ENCODE measurements around the gene CFAP90. TPM values are rescaled to one million over a fixed set of nuclear protein-coding genes. Genes with fewer than 3 reads are reported as not detected.
A peak's percentile ranks its signal among the peaks of the same experiment; 100 is the strongest.

The CFAP90 gene
- polyA plus RNA-seq, 1 donor = 0.75 TPM

GRCh38 chr5:7881091-7881490 is 30.2 kb upstream of the CFAP90 start:
- Histone ChIP-seq H3K4me3 (ENCODE audit: low read length) (no peak overlapping the region), H3K4me1 (ENCODE audit: control insufficient read depth, insufficient read depth, low read length) (peaks cover 14% of the 10 kb centered on the region), H3K27me3 (ENCODE audit: control insufficient read depth, insufficient read depth, low read length) (no peaks in the 10 kb centered on the region), H3K36me3 (ENCODE audit: control insufficient read depth, insufficient read depth, low read length) (peaks cover 71% of the 10 kb centered on the region), H3K27ac (ENCODE audit: low read length) (no peak overlapping the region), H3K9me3 (ENCODE audit: control insufficient read depth, low read depth, low read length) (peaks cover 15% of the 10 kb centered on the region)
- WGBS (ENCODE audit: insufficient coverage, low lambda C conversion rate) = no CpG with 5 or more reads among the region's 4 CpGs
- no peak for DNase-seq

GRCh38 chr5:7878381-7878873 is 27.5 kb upstream of the CFAP90 start:
- Histone ChIP-seq H3K27ac (ENCODE audit: low read length) (peak overlapping the region; percentile 76), H3K36me3 (ENCODE audit: control insufficient read depth, insufficient read depth, low read length) (peaks cover 77% of the 10 kb centered on the region), H3K4me1 (ENCODE audit: control insufficient read depth, insufficient read depth, low read length) (peaks cover 14% of the 10 kb centered on the region), H3K4me3 (ENCODE audit: low read length) (no peak overlapping the region), H3K27me3 (ENCODE audit: control insufficient read depth, insufficient read depth, low read length) (no peaks in the 10 kb centered on the region), H3K9me3 (ENCODE audit: control insufficient read depth, low read depth, low read length) (peaks cover 15% of the 10 kb centered on the region)
- DNase-seq = no peak

GRCh38 chr5:7877851-7878250 is 26.9 kb upstream of the CFAP90 start:
- Histone ChIP-seq H3K36me3 (ENCODE audit: control insufficient read depth, insufficient read depth, low read length) (peaks cover 76% of the 10 kb centered on the region), H3K27ac (ENCODE audit: low read length) (peak overlapping the region; percentile 76), H3K4me3 (ENCODE audit: low read length) (no peak overlapping the region), H3K27me3 (ENCODE audit: control insufficient read depth, insufficient read depth, low read length) (no peaks in the 10 kb centered on the region), H3K9me3 (ENCODE audit: control insufficient read depth, low read depth, low read length) (peaks cover 15% of the 10 kb centered on the region), H3K4me1 (ENCODE audit: control insufficient read depth, insufficient read depth, low read length) (peaks cover 14% of the 10 kb centered on the region)
- DNase-seq = peak; percentile 64 to 67
- no CpG with 5 or more reads among the region's 9 CpGs for WGBS (ENCODE audit: insufficient coverage, low lambda C conversion rate)

GRCh38 chr5:7876867-7877266 is 25.9 kb upstream of the CFAP90 start:
- no peak overlapping the region for H3K4me3 ChIP-seq (ENCODE audit: low read length)
- peaks cover 72% of the 10 kb centered on the region for H3K36me3 ChIP-seq (ENCODE audit: control insufficient read depth, insufficient read depth, low read length)
- no peak for DNase-seq
- H3K27ac ChIP-seq (ENCODE audit: low read length) = no peak overlapping the region
- peaks cover 15% of the 10 kb centered on the region for H3K9me3 ChIP-seq (ENCODE audit: control insufficient read depth, low read depth, low read length)
- no peaks in the 10 kb centered on the region for H3K27me3 ChIP-seq (ENCODE audit: control insufficient read depth, insufficient read depth, low read length)
- H3K4me1 ChIP-seq (ENCODE audit: control insufficient read depth, insufficient read depth, low read length) = peaks cover 14% of the 10 kb centered on the region
- no CpG with 5 or more reads among the region's 3 CpGs for WGBS (ENCODE audit: insufficient coverage, low lambda C conversion rate)

GRCh38 chr5:7875151-7875550 is 24.2 kb upstream of the CFAP90 start:
- no peak for DNase-seq
- H3K4me1 ChIP-seq (ENCODE audit: control insufficient read depth, insufficient read depth, low read length) = peaks cover 14% of the 10 kb centered on the region
- H3K27me3 ChIP-seq (ENCODE audit: control insufficient read depth, insufficient read depth, low read length) = no peaks in the 10 kb centered on the region
- peaks cover 54% of the 10 kb centered on the region for H3K36me3 ChIP-seq (ENCODE audit: control insufficient read depth, insufficient read depth, low read length)
- H3K9me3 ChIP-seq (ENCODE audit: control insufficient read depth, low read depth, low read length) = peaks cover 9% of the 10 kb centered on the region
- H3K4me3 ChIP-seq (ENCODE audit: low read length) = no peak overlapping the region
- H3K27ac ChIP-seq (ENCODE audit: low read length) = no peak overlapping the region
- WGBS (ENCODE audit: insufficient coverage, low lambda C conversion rate) = 89% methylated on average over 1 of the region's 4 CpGs

GRCh38 chr5:7874639-7875038 is 23.7 kb upstream of the CFAP90 start:
- no peaks in the 10 kb centered on the region for H3K27me3 ChIP-seq (ENCODE audit: control insufficient read depth, insufficient read depth, low read length)
- no CpG with 5 or more reads among the region's 2 CpGs for WGBS (ENCODE audit: insufficient coverage, low lambda C conversion rate)
- H3K4me1 ChIP-seq (ENCODE audit: control insufficient read depth, insufficient read depth, low read length) = peaks cover 12% of the 10 kb centered on the region
- no peak overlapping the region for H3K4me3 ChIP-seq (ENCODE audit: low read length)
- H3K9me3 ChIP-seq (ENCODE audit: control insufficient read depth, low read depth, low read length) = peaks cover 4% of the 10 kb centered on the region
- no peak for DNase-seq
- H3K36me3 ChIP-seq (ENCODE audit: control insufficient read depth, insufficient read depth, low read length) = peaks cover 49% of the 10 kb centered on the region
- no peak overlapping the region for H3K27ac ChIP-seq (ENCODE audit: low read length)

- WGBS (ENCODE audit: insufficient coverage, low lambda C conversion rate) = 100% methylated on average over 1 of the region's 9 CpGs
- peaks cover 42% of the 10 kb centered on the region for H3K36me3 ChIP-seq (ENCODE audit: control insufficient read depth, insufficient read depth, low read length)
Measured at GRCh38 chr5:7873216-7873615, 22.3 kb upstream of the CFAP90 start.

GRCh38 chr5:7872517-7873130 is 21.7 kb upstream of the CFAP90 start:
- Histone ChIP-seq H3K36me3 (ENCODE audit: control insufficient read depth, insufficient read depth, low read length) (peaks cover 36% of the 10 kb centered on the region), H3K4me1 (ENCODE audit: control insufficient read depth, insufficient read depth, low read length) (peaks cover under 1% of the 10 kb centered on the region), H3K4me3 (ENCODE audit: low read length) (no peak overlapping the region), H3K27ac (ENCODE audit: low read length) (peak overlapping the region; percentile 51), H3K27me3 (ENCODE audit: control insufficient read depth, insufficient read depth, low read length) (no peaks in the 10 kb centered on the region), H3K9me3 (ENCODE audit: control insufficient read depth, low read depth, low read length) (no peaks in the 10 kb centered on the region)
- 93% methylated on average over 2 of the region's 4 CpGs for WGBS (ENCODE audit: insufficient coverage, low lambda C conversion rate)
- DNase-seq = no peak

More at GRCh38 chr5:7873216-7873615, 22.3 kb upstream of the CFAP90 start:
- H3K9me3 ChIP-seq (ENCODE audit: control insufficient read depth, low read depth, low read length) = no peaks in the 10 kb centered on the region
- no peak overlapping the region for H3K4me3 ChIP-seq (ENCODE audit: low read length)
- H3K4me1 ChIP-seq (ENCODE audit: control insufficient read depth, insufficient read depth, low read length) = peaks cover 5% of the 10 kb centered on the region
- H3K27me3 ChIP-seq (ENCODE audit: control insufficient read depth, insufficient read depth, low read length) = no peaks in the 10 kb centered on the region
- H3K27ac ChIP-seq (ENCODE audit: low read length) = no peak overlapping the region
- no peak for DNase-seq

GRCh38 chr5:7871653-7872052 is 20.7 kb upstream of the CFAP90 start:
- Histone ChIP-seq H3K4me3 (ENCODE audit: low read length) (no peak overlapping the region), H3K9me3 (ENCODE audit: control insufficient read depth, low read depth, low read length) (no peaks in the 10 kb centered on the region), H3K27ac (ENCODE audit: low read length) (peak overlapping the region; percentile 51), H3K36me3 (ENCODE audit: control insufficient read depth, insufficient read depth, low read length) (peaks cover 32% of the 10 kb centered on the region), H3K4me1 (ENCODE audit: control insufficient read depth, insufficient read depth, low read length) (peaks cover 9% of the 10 kb centered on the region), H3K27me3 (ENCODE audit: control insufficient read depth, insufficient read depth, low read length) (no peaks in the 10 kb centered on the region)
- DNase-seq = peak; percentile 38 to 60
- no CpG with 5 or more reads among the region's 2 CpGs for WGBS (ENCODE audit: insufficient coverage, low lambda C conversion rate)

GRCh38 chr5:7869474-7870136 is 18.7 kb upstream of the CFAP90 start:
- Histone ChIP-seq H3K27me3 (ENCODE audit: control insufficient read depth, insufficient read depth, low read length) (no peaks in the 10 kb centered on the region), H3K36me3 (ENCODE audit: control insufficient read depth, insufficient read depth, low read length) (peaks cover 21% of the 10 kb centered on the region), H3K4me3 (ENCODE audit: low read length) (peak overlapping the region; percentile 93), H3K4me1 (ENCODE audit: control insufficient read depth, insufficient read depth, low read length) (peaks cover 12% of the 10 kb centered on the region), H3K27ac (ENCODE audit: low read length) (peak overlapping the region; percentile 72), H3K9me3 (ENCODE audit: control insufficient read depth, low read depth, low read length) (no peaks in the 10 kb centered on the region)
- peak in 1 of 2 donors; percentile 41 for DNase-seq
- 0% methylated on average over 3 of the region's 41 CpGs for WGBS (ENCODE audit: insufficient coverage, low lambda C conversion rate)
